RWPE1 (cell line): ENCODE data around the gene ACO2.

Experiments
- CTCF ChIA-PET: fragments of 350-600 bp; sonication (Branson Sonifier 250); formaldehyde crosslinking; extraction: SDS; loops from one replicate; lab custom pipeline; 2021; lab: Yijun Ruan, JAX
- POLR2A ChIA-PET: fragments of 400-600 bp; formaldehyde crosslinking; extraction: SDS; loops from one replicate; lab custom pipeline; 2020; ENCODE audit warnings: antibody characterized with exemption; ENCODE audit not compliant: low non-redundant PET; lab: Yijun Ruan, JAX
- DNase-seq: peaks from one replicate; pipeline ENCODE4 v3.0.0; 2012; ENCODE audit warnings: low spot score
- H3K27ac ChIP-seq: fragments of 450-650 bp; 2 replicates; pipeline ENCODE4 v1.5.1; 2017
- CTCF ChIP-seq: fragments of 450-650 bp; conservative IDR thresholded peaks from 2 replicates; pipeline ENCODE4 v1.5.1; 2017; ENCODE audit warnings: low read depth, mild to moderate bottlenecking

Gene ACO2

GRCh38 chr22:41560095-41560471 lies 91.2 kb downstream of the ACO2 start:
- DNase-seq, result no peak
- ChIA-PET CTCF (no interaction called here), POLR2A (no interaction called here)
- no peak for TF ChIP-seq CTCF
- H3K27ac ChIP-seq, result peak overlapping the region; percentile 14; the same call in 1 of the 2 replicates

- CTCF ChIA-PET, result no interaction called here
- TF ChIP-seq CTCF, result no peak
- peak overlapping the region; percentile 14 for H3K27ac ChIP-seq
- POLR2A ChIA-PET, result no interaction called here
- no peak for DNase-seq
Observed at GRCh38 chr22:41561335-41561734, 92.4 kb downstream of the ACO2 start.

- no peak for DNase-seq
- no peak overlapping the region for H3K27ac ChIP-seq
- POLR2A ChIA-PET, result no interaction called here
- no peak for TF ChIP-seq CTCF
- CTCF ChIA-PET, result no interaction called here
Observed at GRCh38 chr22:41561788-41562187, 92.9 kb downstream of the ACO2 start.

GRCh38 chr22:41562461-41562860 lies 93.5 kb downstream of the ACO2 start:
- peak overlapping the region; percentile 10 for H3K27ac ChIP-seq
- DNase-seq, result no peak
- ChIA-PET POLR2A (no interaction called here), CTCF (no interaction called here)
- no peak for TF ChIP-seq CTCF

GRCh38 chr22:41563051-41563711 lies 94.3 kb downstream of the ACO2 start:
- POLR2A ChIA-PET, result no interaction called here
- peak overlapping the region; percentile 10 for H3K27ac ChIP-seq
- CTCF ChIA-PET, result no interaction called here
- peak; percentile 48 for DNase-seq
- TF ChIP-seq CTCF, result no peak

- DNase-seq, result peak; percentile 12
- CTCF ChIA-PET, result no interaction called here
- H3K27ac ChIP-seq, result peak overlapping the region; percentile 69
- POLR2A ChIA-PET, result no interaction called here
- TF ChIP-seq CTCF, result no peak
Observed at GRCh38 chr22:41564563-41564962, 95.6 kb downstream of the ACO2 start.
